D721Med (cell line): Measurements from ENCODE around the gene IL4R.

Experiments
- DNase-seq: peaks from one replicate; pipeline ENCODE4 v3.0.0; 2011; ENCODE audit warnings: low spot score; ENCODE audit not compliant: insufficient read length
- FAIRE-seq: peaks from 2 replicates; lab custom pipeline; 2011; peaks lifted over from hg19 to GRCh38; lab: Jason Lieb, UNC
- CTCF ChIP-seq: IDR thresholded peaks from 2 replicates; pipeline ENCODE4 v1.5.1; 2012; ENCODE audit warnings: mild to moderate bottlenecking, control low read depth; ENCODE audit not compliant: insufficient read depth; ENCODE audit errors: missing control alignments

The IL4R gene

DNA sequence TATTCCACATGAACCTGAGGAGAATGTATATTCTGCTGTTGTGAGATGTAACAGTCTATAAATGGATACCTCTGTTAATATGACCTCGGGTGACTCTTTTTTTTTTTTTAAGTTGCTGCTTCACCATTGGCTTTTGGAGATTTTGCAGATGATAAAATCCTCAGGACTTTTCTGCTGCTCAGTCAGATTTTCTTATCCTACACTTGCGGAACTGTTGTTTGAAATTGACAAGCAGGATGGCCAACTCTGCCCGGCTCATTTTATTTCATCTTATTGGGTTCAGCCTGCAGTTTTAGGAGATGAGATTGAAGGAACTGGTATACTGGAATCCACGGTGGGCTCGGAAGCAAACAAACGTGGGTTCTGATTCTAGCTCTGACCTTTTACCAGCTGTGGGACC lies 19.3 kb downstream of the IL4R start:
- DNase-seq: no peak
- FAIRE-seq: no peak
- TF ChIP-seq CTCF: no peak

GRCh38 chr16:27333549-27333948 lies 19.8 kb downstream of the IL4R start:
- TF ChIP-seq CTCF: no peak
- no peak for DNase-seq
- no peak for FAIRE-seq

DNA sequence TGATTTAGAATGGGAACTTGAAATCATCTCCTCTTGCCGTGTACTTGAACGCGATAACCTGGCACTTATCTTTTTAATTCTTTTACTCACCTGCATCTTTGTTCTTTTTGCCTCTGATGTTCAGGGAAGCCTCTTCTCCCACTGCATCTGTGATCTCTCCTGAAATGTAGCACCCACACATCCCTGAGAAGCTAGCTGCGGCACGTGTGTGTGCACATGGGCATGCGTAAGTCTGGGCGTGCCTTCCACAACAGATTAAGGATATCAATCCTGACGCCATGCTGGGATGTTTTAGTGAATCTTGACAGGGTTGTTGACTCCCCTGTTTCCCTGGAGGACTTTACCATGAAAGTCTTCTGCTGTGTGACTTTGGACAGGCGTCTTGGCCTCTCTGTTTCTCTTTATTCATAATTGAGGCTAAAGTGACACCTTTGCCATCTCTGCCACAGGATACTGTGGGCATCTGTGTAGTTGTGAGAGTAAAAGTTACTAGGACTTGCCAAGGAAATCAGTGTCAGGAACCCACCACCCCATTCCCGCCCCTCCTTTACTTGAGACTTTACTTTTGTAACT lies 20.5 kb downstream of the IL4R start:
- no peak for FAIRE-seq
- TF ChIP-seq CTCF: no peak
- DNase-seq: no peak

GRCh38 chr16:27334838-27335237 lies 21.1 kb downstream of the IL4R start:
- no peak for DNase-seq
- no peak for FAIRE-seq
- no peak for TF ChIP-seq CTCF

DNA sequence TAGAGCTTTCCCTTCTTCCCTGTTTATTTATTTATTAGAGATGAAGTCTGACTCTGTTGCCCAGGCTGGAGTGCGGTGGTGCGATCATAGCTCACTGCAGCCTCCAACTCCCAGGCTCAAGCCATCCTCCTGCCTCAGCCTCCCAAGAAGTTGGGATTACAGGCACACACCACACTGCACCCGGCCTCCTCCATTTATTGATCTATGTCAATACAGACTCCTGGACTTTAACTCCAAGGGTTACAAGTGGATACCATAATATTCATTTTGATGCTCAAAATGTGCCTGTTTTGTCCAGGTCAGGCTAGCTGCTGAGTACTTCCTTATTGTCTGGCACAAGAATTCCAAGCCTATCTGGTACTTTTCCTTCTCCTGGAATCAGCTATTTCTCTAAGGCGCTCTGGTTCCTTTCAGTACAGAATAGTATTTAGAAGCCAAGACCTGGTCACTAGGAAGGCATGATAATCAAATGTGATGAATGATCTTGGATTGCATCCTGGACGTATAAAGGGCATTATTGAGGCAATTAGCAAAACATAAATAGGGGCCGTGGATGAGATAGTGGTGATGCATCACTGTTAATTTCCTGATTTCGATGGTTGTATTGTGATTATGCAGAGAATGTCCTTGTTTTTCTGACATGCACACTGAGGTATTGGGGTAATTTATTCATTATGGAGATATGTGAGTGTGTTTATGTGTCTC lies 21.7 kb downstream of the IL4R start:
- DNase-seq: no peak
- FAIRE-seq: no peak
- no peak for TF ChIP-seq CTCF

GRCh38 chr16:27337024-27337423 lies 23.2 kb downstream of the IL4R start:
- no peak for FAIRE-seq
- no peak for TF ChIP-seq CTCF
- DNase-seq: no peak

DNA sequence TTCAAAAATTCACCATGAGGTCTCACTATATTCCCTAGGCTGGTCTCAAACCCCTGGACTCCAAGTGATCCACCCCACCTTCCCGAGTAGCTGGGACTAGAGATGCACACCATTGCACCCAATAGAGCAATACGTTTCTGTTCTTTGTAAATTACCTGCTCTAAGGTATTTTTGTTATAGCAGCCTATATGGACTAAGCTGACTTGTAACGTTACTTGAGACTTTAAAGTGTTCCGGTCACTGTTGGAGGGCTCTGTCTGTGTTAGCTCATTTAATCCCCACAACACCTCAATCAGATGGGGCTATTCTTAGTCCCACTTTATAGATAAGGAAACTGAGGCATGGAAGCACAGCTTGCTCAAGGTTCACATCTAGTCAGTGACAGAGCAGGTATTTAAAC lies 25.4 kb downstream of the IL4R start:
- DNase-seq: no peak
- no peak for TF ChIP-seq CTCF
- no peak for FAIRE-seq
